Smooth muscle cell (in vitro differentiated cells): ENCODE measurements around the gene HABP4. TPM values are rescaled to one million over a fixed set of nuclear protein-coding genes. Genes with fewer than 3 reads are reported as not detected.

Experiments
- DNase-seq: peaks from one replicate; lab custom pipeline; 2025; ENCODE audit not compliant: unreplicated experiment; lab: John Stamatoyannopoulos, UW
- H2AFZ ChIP-seq: fragments of 200-600 bp; sonication (generic); 2 replicates; pipeline ENCODE4 v1.6.0; 2016; ENCODE audit warnings: antibody characterized with exemption, low read depth, mild to moderate bottlenecking
- H3F3A ChIP-seq: fragments of 200-600 bp; sonication (generic); 2 replicates; pipeline ENCODE4 v1.6.0; 2017; ENCODE audit warnings: antibody characterized with exemption, low read depth
- H3K27ac ChIP-seq: fragments of 200-600 bp; sonication (generic); 2 replicates; pipeline ENCODE4 v1.5.1; 2016; ENCODE audit warnings: low read depth, mild to moderate bottlenecking
- H3K27me3 ChIP-seq: fragments of 200-600 bp; sonication (generic); 2 replicates; pipeline ENCODE4 v1.6.1; 2016; ENCODE audit warnings: low read depth, mild to moderate bottlenecking
- H3K36me3 ChIP-seq: fragments of 200-600 bp; sonication (generic); 2 replicates; pipeline ENCODE4 v1.5.1; 2016; ENCODE audit warnings: low read depth
- H3K4me1 ChIP-seq: fragments of 200-600 bp; sonication (generic); 2 replicates; pipeline ENCODE4 v1.5.1; 2016; ENCODE audit warnings: low read depth
- H3K4me2 ChIP-seq: fragments of 200-600 bp; sonication (generic); 2 replicates; pipeline ENCODE4 v1.6.0; 2016; ENCODE audit warnings: mild to moderate bottlenecking
- H3K4me3 ChIP-seq: fragments of 200-600 bp; sonication (generic); 2 replicates; pipeline ENCODE4 v1.5.1; 2016; ENCODE audit warnings: mild to moderate bottlenecking
- H3K79me2 ChIP-seq: fragments of 200-600 bp; sonication (generic); 2 replicates; pipeline ENCODE4 v1.6.0; 2016; ENCODE audit warnings: low read depth, mild to moderate bottlenecking
- H3K9ac ChIP-seq: fragments of 200-600 bp; sonication (generic); 2 replicates; pipeline ENCODE4 v1.6.0; 2016; ENCODE audit warnings: low read depth
- H3K9me3 ChIP-seq: fragments of 200-600 bp; sonication (generic); replicated peaks from 2 replicates; pipeline ENCODE4 v1.5.1; 2016; ENCODE audit warnings: low read depth
- H4K20me1 ChIP-seq: fragments of 200-600 bp; sonication (generic); 2 replicates; pipeline ENCODE4 v1.6.0; 2016; ENCODE audit warnings: low read depth
- CTCF ChIP-seq: fragments of 200-600 bp; sonication (generic); IDR thresholded peaks from 2 replicates; pipeline ENCODE4 v1.5.1; 2017; ENCODE audit warnings: borderline replicate concordance, mild to moderate bottlenecking, antibody characterized with exemption; ENCODE audit not compliant: insufficient read depth, poor library complexity, severe bottlenecking
- WGBS: methylation state at CpG from one replicate; pipeline ENCODE4 v1.1.7; 2016; ENCODE audit warnings: low lambda C conversion rate; 5-methylcytosine and 5-hydroxymethylcytosine counted together
- polyA plus RNA-seq: library from polyadenylated mRNA; unstranded; fragments of >200 nt; fragmentation: Nextera tagmentation; extraction: Ambion mirVana; gene quantifications from 2 replicates; pipeline ENCODE4 v1.2.1, GENCODE V29; 2016
- total RNA-seq: library from RNA; depleted of rRNA; stranded (reverse); fragments of >200 nt; gene quantifications from 2 replicates; pipeline ENCODE4 v1.2.3, GENCODE V29; 2014

HABP4 gene
- total and polyA plus RNA-seq, 2 experiments from 2014 or later, result 13.5 to 26.8 TPM

GRCh38 chr9:96419691-96419969 lies 30.3 kb upstream of the HABP4 start:
- Histone ChIP-seq H3K79me2 (peaks cover 20% of the 10 kb centered on the region), H3K4me3 (peak overlapping the region; percentile 85), H3K4me1 (peaks cover 26% of the 10 kb centered on the region), H3K9ac (no peak overlapping the region), H3K9me3 (no peaks in the 10 kb centered on the region), H3K36me3 (no peaks in the 10 kb centered on the region), H3K27me3 (no peaks in the 10 kb centered on the region), H3F3A (peaks cover 14% of the 10 kb centered on the region), H3K27ac (peak overlapping the region; percentile 86), H4K20me1 (no peaks in the 10 kb centered on the region), H2AFZ (peak overlapping the region; percentile 88), H3K4me2 (peak overlapping the region; percentile 100)
- DNase-seq, result no peak
- 48% methylated on average over 2 of the region's 2 CpGs for WGBS
- TF ChIP-seq CTCF, result no peak

- peak overlapping the region; percentile 86 for H3K27ac ChIP-seq
- peaks cover 14% of the 10 kb centered on the region for H3F3A ChIP-seq
- H4K20me1 ChIP-seq, result no peaks in the 10 kb centered on the region
- peaks cover 26% of the 10 kb centered on the region for H3K4me1 ChIP-seq
- TF ChIP-seq CTCF, result no peak
- H2AFZ ChIP-seq, result no peak overlapping the region
- H3K9ac ChIP-seq, result peak overlapping the region; percentile 56
- H3K4me3 ChIP-seq, result no peak overlapping the region
- H3K79me2 ChIP-seq, result peaks cover 11% of the 10 kb centered on the region
- no peaks in the 10 kb centered on the region for H3K9me3 ChIP-seq
- WGBS, result 23% methylated on average over 6 of the region's 6 CpGs
- no peaks in the 10 kb centered on the region for H3K36me3 ChIP-seq
- H3K4me2 ChIP-seq, result no peak overlapping the region
- no peaks in the 10 kb centered on the region for H3K27me3 ChIP-seq
- DNase-seq, result no peak
Measured at GRCh38 chr9:96420468-96421219, 29.3 kb upstream of the HABP4 start.

- H3K79me2 ChIP-seq, result no peaks in the 10 kb centered on the region
- H3F3A ChIP-seq, result peaks cover 14% of the 10 kb centered on the region
- no peaks in the 10 kb centered on the region for H4K20me1 ChIP-seq
- peaks cover 20% of the 10 kb centered on the region for H3K4me1 ChIP-seq
- H3K36me3 ChIP-seq, result no peaks in the 10 kb centered on the region
- DNase-seq, result no peak
- peak overlapping the region; percentile 70 for H2AFZ ChIP-seq
- no peaks in the 10 kb centered on the region for H3K9me3 ChIP-seq
- no peak overlapping the region for H3K27ac ChIP-seq
- no peak for TF ChIP-seq CTCF
- no peak overlapping the region for H3K4me2 ChIP-seq
- WGBS, result 72% methylated on average over 8 of the region's 8 CpGs
- H3K27me3 ChIP-seq, result no peaks in the 10 kb centered on the region
- H3K9ac ChIP-seq, result no peak overlapping the region
- H3K4me3 ChIP-seq, result no peak overlapping the region
Measured at GRCh38 chr9:96423322-96423984, 26.5 kb upstream of the HABP4 start.
